WTC11 (cell line): ENCODE results near the gene TTC19.

Experiments used
- ATF2 ChIP-seq: sonication (generic); formaldehyde crosslinking; IDR thresholded peaks from 2 replicates; pipeline ENCODE4 v1.8.1; 2022; ENCODE audit warnings: low read depth, missing genetic modification reagents, borderline replicate concordance
- CDX4 ChIP-seq: fragments of 250-450 bp; sonication (Bioruptor Pico); IDR thresholded peaks from 2 replicates; pipeline ENCODE4 v1.9.0; 2021; ENCODE audit warnings: moderate library complexity, mild to moderate bottlenecking, inconsistent platforms, borderline replicate concordance
- CTCF ChIP-seq: fragments of 200-600 bp; IDR thresholded peaks from 2 replicates; pipeline ENCODE4 v1.8.0; 2022; ENCODE audit warnings: antibody characterized with exemption
- E2F4 ChIP-seq: sonication (generic); formaldehyde crosslinking; IDR thresholded peaks from 2 replicates; pipeline ENCODE4 v1.8.1; 2022; ENCODE audit warnings: low read depth, mild to moderate bottlenecking, moderate library complexity, missing genetic modification reagents, borderline replicate concordance
- HMGXB4 ChIP-seq: sonication (generic); formaldehyde crosslinking; IDR thresholded peaks from 2 replicates; pipeline ENCODE4 v1.8.1; 2023; ENCODE audit warnings: mild to moderate bottlenecking, moderate library complexity, missing genetic modification reagents
- NFE2L1 ChIP-seq: sonication (generic); formaldehyde crosslinking; IDR thresholded peaks from 2 replicates; pipeline ENCODE4 v1.8.1; 2023; ENCODE audit warnings: missing genetic modification reagents
- NFYB ChIP-seq: sonication (generic); formaldehyde crosslinking; conservative IDR thresholded peaks from 2 replicates; pipeline ENCODE4 v1.8.0; 2022; ENCODE audit warnings: low read depth, missing genetic modification reagents
- NR1H2 ChIP-seq: sonication (generic); formaldehyde crosslinking; IDR thresholded peaks from 2 replicates; pipeline ENCODE4 v1.9.0; 2021; ENCODE audit warnings: mild to moderate bottlenecking, moderate library complexity, missing genetic modification reagents
- NR2C2 ChIP-seq: sonication (generic); formaldehyde crosslinking; IDR thresholded peaks from 2 replicates; pipeline ENCODE4 v1.8.0; 2022; ENCODE audit warnings: mild to moderate bottlenecking, missing genetic modification reagents
- NR3C1 ChIP-seq: sonication (generic); formaldehyde crosslinking; conservative IDR thresholded peaks from 2 replicates; pipeline ENCODE4 v1.8.1; 2023; ENCODE audit warnings: low read depth, mild to moderate bottlenecking, missing genetic modification reagents
- TCF7 ChIP-seq: sonication (generic); formaldehyde crosslinking; IDR thresholded peaks from 2 replicates; pipeline ENCODE4 v1.8.0; 2022; ENCODE audit warnings: mild to moderate bottlenecking, low read depth, missing genetic modification reagents, moderate library complexity

GRCh38 chr17:16037636-16038035, 38.0 kb downstream of the TTC19 start:
- TF ChIP-seq CTCF = no peak
- no peak for TF ChIP-seq NFE2L1 (CRISPR knock-in tag)
- no peak for TF ChIP-seq CDX4
- no peak for TF ChIP-seq TCF7 (CRISPR knock-in tag)
- no peak for TF ChIP-seq E2F4
- no peak for TF ChIP-seq NR1H2 (CRISPR knock-in tag)
- TF ChIP-seq NFYB = no peak
- no peak for TF ChIP-seq HMGXB4 (CRISPR knock-in tag)
- no peak for TF ChIP-seq ATF2 (CRISPR knock-in tag)
- no peak for TF ChIP-seq NR2C2 (CRISPR knock-in tag)
- TF ChIP-seq NR3C1 (CRISPR knock-in tag) = no peak
